Measurements from ENCODE around the gene ECE1. TPM values are rescaled to one million over a fixed set of nuclear protein-coding genes. Genes with fewer than 3 reads are reported as not detected.

Gene ECE1
- total and polyA plus RNA-seq, 2 of the 8 experiments (the other 6 are each of a cell fraction or from before 2014, with no cell fraction given), result 21.4 to 36.8 TPM

DNA sequence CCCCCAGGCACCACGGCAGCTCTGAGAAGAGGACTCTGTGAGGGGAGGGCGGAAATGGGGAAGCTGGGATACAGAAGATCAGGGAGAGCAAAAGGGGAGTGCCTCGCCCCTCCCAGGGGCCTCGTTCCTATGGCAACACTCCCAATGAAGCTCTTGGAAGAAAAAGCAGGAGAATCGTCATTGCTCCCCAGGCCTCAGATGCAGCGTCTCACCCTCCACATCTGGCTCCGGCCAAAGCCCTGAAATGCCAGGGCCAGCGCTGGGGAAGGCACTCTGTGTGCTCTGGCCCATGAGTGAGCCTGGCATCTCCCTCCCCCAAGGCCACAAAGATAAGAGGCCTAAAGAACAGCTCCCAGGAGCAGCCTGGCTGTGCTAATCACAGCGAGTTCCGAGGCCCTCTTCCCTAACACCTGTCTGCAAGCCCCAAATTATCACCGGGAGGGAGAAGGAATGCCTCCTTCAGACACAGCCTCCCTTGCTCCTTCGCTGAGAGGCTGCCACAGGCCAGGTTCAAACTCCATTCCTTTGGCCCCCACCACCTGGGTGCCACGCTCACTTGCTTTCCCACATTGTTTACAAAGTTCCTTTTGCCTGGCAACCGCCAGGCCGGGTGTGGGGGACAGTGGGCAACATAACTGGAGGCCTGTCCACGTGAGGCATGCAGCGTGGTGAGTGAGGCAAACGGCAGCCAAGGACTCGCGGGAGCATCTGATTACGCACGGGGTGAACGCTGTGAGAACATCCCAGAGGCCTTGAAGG, 27.8 kb downstream of the ECE1 start (continued):
- TF ChIP-seq EZH2 (IDR thresholded peaks at IDR 0.05; ENCODE audit: low read depth, low read length, severe bottlenecking), result no peak
- TF ChIP-seq, protein P1, sequence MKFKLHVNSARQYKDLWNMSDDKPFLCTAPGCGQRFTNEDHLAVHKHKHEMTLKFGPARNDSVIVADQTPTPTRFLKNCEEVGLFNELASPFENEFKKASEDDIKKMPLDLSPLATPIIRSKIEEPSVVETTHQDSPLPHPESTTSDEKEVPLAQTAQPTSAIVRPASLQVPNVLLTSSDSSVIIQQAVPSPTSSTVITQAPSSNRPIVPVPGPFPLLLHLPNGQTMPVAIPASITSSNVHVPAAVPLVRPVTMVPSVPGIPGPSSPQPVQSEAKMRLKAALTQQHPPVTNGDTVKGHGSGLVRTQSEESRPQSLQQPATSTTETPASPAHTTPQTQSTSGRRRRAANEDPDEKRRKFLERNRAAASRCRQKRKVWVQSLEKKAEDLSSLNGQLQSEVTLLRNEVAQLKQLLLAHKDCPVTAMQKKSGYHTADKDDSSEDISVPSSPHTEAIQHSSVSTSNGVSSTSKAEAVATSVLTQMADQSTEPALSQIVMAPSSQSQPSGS (IDR thresholded peaks at IDR 0.05; ENCODE audit: low read length), result no peak
- TF ChIP-seq CEBPB (IDR thresholded peaks at IDR 0.05; ENCODE audit: low read depth, low read length), result no peak
- TF ChIP-seq SRF (IDR thresholded peaks at IDR 0.05; ENCODE audit: low read depth, low read length), result no peak
- no peak for TF ChIP-seq RBBP5 (IDR thresholded peaks at IDR 0.05; ENCODE audit: borderline replicate concordance, low read depth, low read length)
- no peak for TF ChIP-seq ATF3 (IDR thresholded peaks at IDR 0.05; ENCODE audit: insufficient read depth, low read depth, low read length)
- no peak for TF ChIP-seq GABPA (IDR thresholded peaks at IDR 0.05; ENCODE audit: borderline replicate concordance, insufficient read depth, low read length)
- no peak for TF ChIP-seq CTCF (IDR thresholded peaks at IDR 0.05; ENCODE audit: control extremely low read depth in 1 of 3, insufficient read depth in 1 of 3, low read depth in 1 of 3, low read length in 3 of 3)
